Gastroesophageal sphincter (tissue), 3 donors: ENCODE data around the gene RRBP1.

Source experiments
- POLR2A ChIP-seq, 2 donors: fragments of 450-650 bp; IDR thresholded peaks; one replicate each; pipeline ENCODE4 v1.6.1; 2017; ENCODE audit warnings: antibody characterized with exemption in 2 of 2, mild to moderate bottlenecking in 2 of 2, moderate library complexity in 1 of 2
- TF ChIP-seq, protein P1 (sequence below), 4 experiments: fragments of 200-600 bp in 2 of 4; fragments of 450-650 bp in 2 of 4; sonication (generic) in 1 of 4; IDR thresholded peaks; one replicate each; pipeline ENCODE4 v1.5.1; 2017 to 2019; ENCODE audit warnings: antibody characterized with exemption in 4 of 4, mild to moderate bottlenecking in 2 of 4, moderate library complexity in 2 of 4

DNA sequence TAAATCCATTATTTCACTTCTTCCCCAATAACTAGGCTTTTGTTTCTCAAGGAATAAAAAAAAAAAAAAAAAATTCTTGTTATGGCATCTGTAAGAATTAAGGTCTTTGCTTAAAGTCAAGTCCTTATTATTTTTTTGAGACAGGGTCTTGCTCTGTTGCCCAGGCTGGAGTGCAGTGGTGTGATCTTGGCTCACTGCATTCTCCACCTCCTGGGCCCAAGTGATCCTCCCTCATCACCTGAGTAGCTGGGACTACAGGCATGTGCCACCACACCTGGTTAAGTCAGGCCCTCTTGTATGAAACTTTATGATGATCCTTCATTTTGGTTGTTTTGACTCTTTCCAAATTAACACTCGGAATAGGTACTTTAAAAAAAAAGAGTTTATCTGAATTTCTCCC is 94.9 kb downstream of the RRBP1 start:
- TF ChIP-seq, protein P1, sequence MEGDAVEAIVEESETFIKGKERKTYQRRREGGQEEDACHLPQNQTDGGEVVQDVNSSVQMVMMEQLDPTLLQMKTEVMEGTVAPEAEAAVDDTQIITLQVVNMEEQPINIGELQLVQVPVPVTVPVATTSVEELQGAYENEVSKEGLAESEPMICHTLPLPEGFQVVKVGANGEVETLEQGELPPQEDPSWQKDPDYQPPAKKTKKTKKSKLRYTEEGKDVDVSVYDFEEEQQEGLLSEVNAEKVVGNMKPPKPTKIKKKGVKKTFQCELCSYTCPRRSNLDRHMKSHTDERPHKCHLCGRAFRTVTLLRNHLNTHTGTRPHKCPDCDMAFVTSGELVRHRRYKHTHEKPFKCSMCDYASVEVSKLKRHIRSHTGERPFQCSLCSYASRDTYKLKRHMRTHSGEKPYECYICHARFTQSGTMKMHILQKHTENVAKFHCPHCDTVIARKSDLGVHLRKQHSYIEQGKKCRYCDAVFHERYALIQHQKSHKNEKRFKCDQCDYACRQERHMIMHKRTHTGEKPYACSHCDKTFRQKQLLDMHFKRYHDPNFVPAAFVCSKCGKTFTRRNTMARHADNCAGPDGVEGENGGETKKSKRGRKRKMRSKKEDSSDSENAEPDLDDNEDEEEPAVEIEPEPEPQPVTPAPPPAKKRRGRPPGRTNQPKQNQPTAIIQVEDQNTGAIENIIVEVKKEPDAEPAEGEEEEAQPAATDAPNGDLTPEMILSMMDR (IDR thresholded peaks at IDR 0.05) = no peak
- no peak for TF ChIP-seq POLR2A (IDR thresholded peaks at IDR 0.05)
